ENCODE data around the gene TRPV4.
A peak's percentile ranks its signal among the peaks of the same experiment; 100 is the strongest.

The TRPV4 gene

GRCh38 chr12:109758426-109759420 lies 74.5 kb downstream of the TRPV4 start:
- Histone ChIP-seq H3K36me3 (peaks cover 0 to 4% (median 0%) of the 10 kb centered on the region in 11 experiments; a peak in 1 of 22 replicates), H3K4me3 (no peak overlapping the region), H3K4me1 (peaks cover 6 to 31% (median 21%) of the 10 kb centered on the region in 10 experiments; a peak in 19 of 20 replicates), H4K20me1 (peaks cover 0 to 4% (median 0%) of the 10 kb centered on the region in 11 experiments; a peak in 1 of 22 replicates), H3K9me3 (replicated peaks in 1 of 11) (peaks cover 14 to 35% (median 28%) of the 10 kb centered on the region in 11 experiments), H3K9ac (no peak overlapping the region), H3K27me3 (no peaks in the 10 kb centered on the region), H3K4me2 (no peak overlapping the region), H3K27ac (no peak overlapping the region)
- TF ChIP-seq Cebpa-rat (IDR thresholded peaks at IDR 0.05), result no peak

GRCh38 chr12:109757671-109758265 lies 75.4 kb downstream of the TRPV4 start:
- no peak overlapping the region for H3K4me3 ChIP-seq
- no peak overlapping the region for H3K4me2 ChIP-seq
- peaks cover 0 to 4% (median 0%) of the 10 kb centered on the region in 11 experiments; a peak in 1 of 22 replicates for H4K20me1 ChIP-seq
- H3K9ac ChIP-seq, result no peak overlapping the region
- peaks cover 10 to 25% (median 19%) of the 10 kb centered on the region in 11 experiments for H3K9me3 ChIP-seq (replicated peaks in 1 of 11)
- H3K36me3 ChIP-seq, result no peaks in the 10 kb centered on the region
- no peaks in the 10 kb centered on the region for H3K27me3 ChIP-seq
- no peak for TF ChIP-seq Cebpa-rat (IDR thresholded peaks at IDR 0.05)
- H3K27ac ChIP-seq, result no peak overlapping the region
- peaks cover 6 to 26% (median 17%) of the 10 kb centered on the region in 10 experiments; a peak in 19 of 20 replicates for H3K4me1 ChIP-seq

- no peak for TF ChIP-seq Cebpa-rat (IDR thresholded peaks at IDR 0.05)
- Histone ChIP-seq H3K27me3 (no peaks in the 10 kb centered on the region), H3K9ac (no peak overlapping the region), H4K20me1 (peaks cover 0 to 4% (median 0%) of the 10 kb centered on the region in 11 experiments; a peak in 1 of 22 replicates), H3K4me1 (peaks cover 4 to 14% (median 9%) of the 10 kb centered on the region in 10 experiments; a peak in 13 of 20 replicates), H3K9me3 (replicated peaks in 1 of 11) (peaks cover 10 to 22% (median 19%) of the 10 kb centered on the region in 11 experiments), H3K4me2 (no peak overlapping the region), H3K4me3 (no peak overlapping the region), H3K27ac (no peak overlapping the region), H3K36me3 (no peaks in the 10 kb centered on the region)
Measured at GRCh38 chr12:109756457-109756856, 76.7 kb downstream of the TRPV4 start.

DNA sequence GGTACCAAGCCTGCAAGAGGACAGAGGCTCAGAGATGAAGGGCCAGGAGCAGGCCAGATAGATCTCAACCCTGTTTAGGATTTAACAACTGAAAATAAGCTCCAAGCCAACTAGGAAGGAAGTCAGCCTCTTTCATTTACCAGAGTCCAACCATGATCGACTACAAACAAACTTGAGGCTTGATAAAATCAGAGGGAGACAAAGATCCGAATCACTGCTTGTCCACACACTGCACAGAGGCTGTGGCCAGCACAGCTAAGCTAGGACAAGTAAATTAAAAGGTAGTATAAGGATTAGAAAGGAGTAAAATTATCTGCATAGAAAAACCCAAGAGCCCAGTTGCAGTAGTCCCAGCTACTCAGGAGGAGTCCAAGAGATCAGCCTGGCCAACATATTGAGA lies 79.2 kb downstream of the TRPV4 start:
- H3K36me3 ChIP-seq, result no peaks in the 10 kb centered on the region
- no peak overlapping the region for H3K27ac ChIP-seq
- H3K4me2 ChIP-seq, result no peak overlapping the region
- H3K27me3 ChIP-seq, result no peaks in the 10 kb centered on the region
- H3K9ac ChIP-seq, result no peak overlapping the region
- no peak for TF ChIP-seq Cebpa-rat (IDR thresholded peaks at IDR 0.05)
- H3K9me3 ChIP-seq (replicated peaks in 1 of 11), result peaks cover 10 to 27% (median 19%) of the 10 kb centered on the region in 11 experiments
- H3K4me3 ChIP-seq, result no peak overlapping the region
- peaks cover 0 to 4% (median 0%) of the 10 kb centered on the region in 11 experiments; a peak in 1 of 22 replicates for H4K20me1 ChIP-seq
- no peaks in the 10 kb centered on the region for H3K4me1 ChIP-seq

- Histone ChIP-seq H3K27ac (no peak overlapping the region), H3K4me3 (no peak overlapping the region), H3K9me3 (replicated peaks in 1 of 11) (peaks cover 10 to 27% (median 19%) of the 10 kb centered on the region in 11 experiments), H4K20me1 (peaks cover 0 to 3% (median 0%) of the 10 kb centered on the region in 11 experiments; a peak in 1 of 22 replicates), H3K9ac (no peak overlapping the region), H3K4me2 (no peak overlapping the region), H3K4me1 (no peaks in the 10 kb centered on the region), H3K36me3 (no peaks in the 10 kb centered on the region), H3K27me3 (no peaks in the 10 kb centered on the region)
- TF ChIP-seq Cebpa-rat (IDR thresholded peaks at IDR 0.05), result no peak
Measured at GRCh38 chr12:109753054-109753401, 80.2 kb downstream of the TRPV4 start.

DNA sequence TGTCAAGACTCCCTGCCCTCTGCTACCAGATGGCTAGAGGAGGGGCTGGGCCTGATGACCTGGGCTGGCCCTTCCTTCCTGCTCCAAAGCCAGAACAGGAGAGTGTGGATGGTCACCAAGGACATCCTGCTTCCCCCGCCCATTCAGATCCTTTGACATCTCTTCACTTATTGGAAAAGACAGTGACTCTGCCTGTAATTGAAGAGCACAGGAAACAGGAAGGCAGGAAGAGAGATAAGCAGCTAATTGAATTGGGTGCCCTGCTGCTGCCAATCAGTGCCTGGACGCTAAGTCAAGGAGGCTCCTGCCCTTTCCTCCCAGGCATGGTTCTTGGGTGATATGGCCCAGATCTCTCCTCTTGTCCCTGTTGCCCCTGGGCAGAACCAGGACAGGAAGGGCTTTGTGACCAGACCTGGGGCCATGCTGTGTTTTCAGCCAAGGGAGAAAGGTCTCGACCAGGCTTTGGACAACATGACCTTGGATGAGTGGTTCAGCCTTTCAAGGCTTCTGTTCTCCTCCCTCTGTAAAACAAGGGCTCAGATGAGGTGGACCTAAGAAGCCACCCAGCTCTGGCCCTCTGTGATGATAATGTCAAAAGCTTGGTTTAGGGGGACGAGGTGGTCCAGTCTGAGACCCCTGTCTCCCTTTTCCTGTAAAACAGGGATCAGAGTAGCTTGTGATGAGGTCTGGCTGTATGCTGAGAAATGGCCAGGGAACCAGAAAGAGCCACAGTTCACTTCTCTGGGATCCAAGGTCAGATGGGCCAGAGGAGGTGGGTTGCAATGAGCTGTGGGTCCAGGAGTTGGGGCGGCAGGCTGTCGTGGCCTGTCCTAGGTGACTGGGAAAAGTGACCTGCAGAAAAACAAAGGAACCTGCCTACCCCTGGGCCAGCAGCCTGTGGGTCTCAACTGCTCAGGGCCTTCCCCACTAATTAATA lies 80.8 kb downstream of the TRPV4 start:
- H3K4me1 ChIP-seq, result no peaks in the 10 kb centered on the region
- peaks cover 10 to 26% (median 19%) of the 10 kb centered on the region in 11 experiments for H3K9me3 ChIP-seq (replicated peaks in 1 of 11)
- no peak overlapping the region for H3K27ac ChIP-seq
- H3K4me2 ChIP-seq, result no peak overlapping the region
- H3K4me3 ChIP-seq, result no peak overlapping the region
- H3K9ac ChIP-seq, result no peak overlapping the region
- no peaks in the 10 kb centered on the region for H4K20me1 ChIP-seq
- no peaks in the 10 kb centered on the region for H3K36me3 ChIP-seq
- no peak for TF ChIP-seq Cebpa-rat (IDR thresholded peaks at IDR 0.05)
- no peaks in the 10 kb centered on the region for H3K27me3 ChIP-seq

DNA sequence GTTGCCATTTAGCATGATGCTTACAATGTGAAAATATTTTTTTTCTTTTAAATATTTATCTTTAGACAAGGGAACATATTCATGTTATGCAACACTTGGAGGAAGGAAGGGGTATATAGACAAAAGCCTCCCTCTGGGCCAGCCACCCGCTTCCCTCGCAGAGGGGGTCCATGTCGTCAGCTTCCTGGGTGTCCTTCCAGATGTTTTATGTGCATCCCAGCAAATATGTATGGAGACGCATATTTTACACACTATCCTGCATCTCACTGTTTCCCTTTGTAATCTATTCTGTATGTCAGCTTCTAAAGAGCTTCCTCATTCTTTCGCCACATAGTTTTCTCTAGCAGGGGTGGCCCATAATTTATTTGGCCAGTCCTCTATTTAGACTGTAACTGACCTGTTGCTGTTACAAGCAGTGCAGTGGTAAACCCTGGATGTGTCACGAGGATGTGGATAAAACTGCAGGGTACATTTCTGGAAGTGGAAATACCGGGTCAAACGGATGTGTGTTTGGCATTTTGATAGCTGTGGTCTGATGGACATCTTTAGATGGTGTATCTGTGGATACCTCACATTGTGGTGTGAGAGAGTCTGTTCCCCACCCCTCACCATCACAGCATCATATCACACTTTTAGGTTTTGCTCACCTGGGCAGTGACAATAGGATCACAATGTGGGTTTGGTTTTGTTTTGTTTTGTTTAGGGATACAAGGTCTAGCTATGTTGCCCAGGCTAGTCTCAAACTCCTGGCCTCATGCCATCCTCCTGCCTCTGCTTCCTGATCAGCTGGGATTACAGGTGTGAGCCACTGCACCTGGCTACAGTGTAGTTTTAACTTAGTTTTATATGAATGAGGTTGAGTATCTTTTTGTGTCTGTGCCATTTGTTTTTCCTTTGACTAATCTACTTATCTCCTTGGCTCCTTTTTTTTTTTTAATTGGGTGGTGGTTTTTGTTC lies 87.9 kb downstream of the TRPV4 start:
- Histone ChIP-seq H3K36me3 (no peaks in the 10 kb centered on the region), H3K9me3 (replicated peaks in 1 of 11) (no peaks in the 10 kb centered on the region), H3K4me3 (no peak overlapping the region), H3K9ac (no peak overlapping the region), H3K27ac (no peak overlapping the region), H4K20me1 (peaks cover 0 to 25% (median 0%) of the 10 kb centered on the region in 11 experiments; a peak in 4 of 22 replicates), H3K27me3 (no peaks in the 10 kb centered on the region), H3K4me1 (peaks cover 9 to 19% (median 17%) of the 10 kb centered on the region in 10 experiments; a peak in 18 of 20 replicates), H3K4me2 (peak overlapping the region; percentile 7 to 59 (median 37); a peak in 21 of 22 replicates)
- TF ChIP-seq Cebpa-rat (IDR thresholded peaks at IDR 0.05), result no peak

All from BLaER1 treated with 17β-estradiol and CSF1 and Interleukin-3, amounts not matched to agents 10 nM and 100 nM (cell line).